HL-60/S4 treated with phorbol 12-myristate 13-acetate at 8.2 ng/mL for 4 days and 3 days (cell line): ENCODE results near the gene RSPH6A.

Source experiments
- in situ Hi-C: fragments of 300-500 bp; cut with MboI; formaldehyde crosslinking; loops from 2 replicates; pipeline ENCODE4 v1.15.0; 2022; ENCODE audit warnings: low sequenced_read_pairs

The RSPH6A gene

GRCh38 chr19:45814851-45815480 lies at the start of gene RSPH6A:
Gene RSPH6A, minus strand, starts transcription at chr19:45815308. Its CDS starts 132 bp downstream, at chr19:45815176.
- in situ Hi-C loops, result no loop called here

GRCh38 chr19:45864629-45865082 lies 49.5 kb upstream of the RSPH6A start:
- in situ Hi-C loops, result no loop called here

DNA sequence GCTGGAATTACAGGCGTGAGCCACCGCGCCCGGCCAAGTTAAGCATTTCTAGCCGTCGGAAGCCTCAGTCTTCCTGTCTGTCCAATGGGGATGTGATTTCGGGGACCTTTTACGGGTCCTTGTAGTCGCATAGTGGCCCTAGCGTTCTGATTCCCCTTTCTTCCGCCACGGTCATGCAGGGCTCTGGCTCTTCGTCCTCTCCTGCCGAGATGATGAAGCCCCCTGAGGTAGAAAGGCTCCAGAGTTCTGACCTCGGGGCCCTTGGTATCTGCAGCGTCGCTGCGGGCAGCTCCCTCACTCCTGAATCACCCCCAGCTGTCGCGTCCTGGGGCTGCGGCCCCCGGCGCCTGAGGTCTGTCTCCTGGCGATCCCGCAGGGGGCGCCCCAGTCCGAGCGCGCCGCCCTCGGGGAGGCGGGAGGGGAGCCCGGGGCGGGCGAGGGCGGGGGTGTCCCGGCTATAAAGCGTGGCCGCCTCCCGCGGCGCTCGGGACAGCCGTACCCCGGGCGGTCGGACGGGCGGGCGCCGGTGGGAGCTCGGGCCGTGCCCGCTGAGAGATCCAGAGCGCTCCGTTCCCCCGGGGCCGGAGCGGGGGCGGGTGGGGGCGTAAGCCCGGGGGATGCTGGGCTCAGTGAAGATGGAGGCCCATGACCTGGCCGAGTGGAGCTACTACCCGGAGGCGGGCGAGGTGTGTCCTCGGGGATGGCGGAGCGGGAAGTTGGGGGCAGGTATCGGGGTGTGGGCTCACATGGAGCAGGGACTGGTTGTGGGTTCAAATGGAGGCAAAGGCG lies 48.9 kb upstream of the RSPH6A start, which contains the start of gene FOXA3:
TSS of gene FOXA3 (plus strand) at position 487 of the 789 bp plus-strand sequence. CDS start at position 618, 131 bp downstream.
- in situ Hi-C loops, result no loop called here

DNA sequence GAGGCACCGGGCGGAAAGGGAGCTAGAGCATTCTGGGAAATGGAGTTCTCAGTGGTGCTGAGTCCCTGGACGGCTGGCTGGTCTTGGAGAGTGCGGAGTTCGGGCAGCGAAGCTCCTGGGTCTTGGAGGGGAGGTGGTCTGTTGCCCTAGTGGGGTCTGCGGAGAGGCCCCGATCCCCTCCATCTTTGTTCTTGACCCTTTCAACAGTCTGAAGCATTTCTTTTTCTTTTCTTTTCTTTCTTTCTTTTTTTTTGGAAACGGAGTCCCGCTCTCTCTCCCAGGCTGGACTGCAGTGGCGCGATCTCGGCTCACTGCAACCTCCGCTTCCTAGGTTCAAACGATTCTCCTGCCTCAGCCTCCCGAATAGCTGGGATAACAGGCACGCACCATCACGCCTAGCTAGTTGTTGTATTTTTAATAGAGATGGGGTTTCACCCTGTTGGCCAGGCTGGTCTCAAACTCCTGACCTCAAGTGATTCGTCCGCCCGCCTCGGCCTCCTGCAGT lies 48.3 kb upstream of the RSPH6A start:
- in situ Hi-C loops, result no loop called here

DNA sequence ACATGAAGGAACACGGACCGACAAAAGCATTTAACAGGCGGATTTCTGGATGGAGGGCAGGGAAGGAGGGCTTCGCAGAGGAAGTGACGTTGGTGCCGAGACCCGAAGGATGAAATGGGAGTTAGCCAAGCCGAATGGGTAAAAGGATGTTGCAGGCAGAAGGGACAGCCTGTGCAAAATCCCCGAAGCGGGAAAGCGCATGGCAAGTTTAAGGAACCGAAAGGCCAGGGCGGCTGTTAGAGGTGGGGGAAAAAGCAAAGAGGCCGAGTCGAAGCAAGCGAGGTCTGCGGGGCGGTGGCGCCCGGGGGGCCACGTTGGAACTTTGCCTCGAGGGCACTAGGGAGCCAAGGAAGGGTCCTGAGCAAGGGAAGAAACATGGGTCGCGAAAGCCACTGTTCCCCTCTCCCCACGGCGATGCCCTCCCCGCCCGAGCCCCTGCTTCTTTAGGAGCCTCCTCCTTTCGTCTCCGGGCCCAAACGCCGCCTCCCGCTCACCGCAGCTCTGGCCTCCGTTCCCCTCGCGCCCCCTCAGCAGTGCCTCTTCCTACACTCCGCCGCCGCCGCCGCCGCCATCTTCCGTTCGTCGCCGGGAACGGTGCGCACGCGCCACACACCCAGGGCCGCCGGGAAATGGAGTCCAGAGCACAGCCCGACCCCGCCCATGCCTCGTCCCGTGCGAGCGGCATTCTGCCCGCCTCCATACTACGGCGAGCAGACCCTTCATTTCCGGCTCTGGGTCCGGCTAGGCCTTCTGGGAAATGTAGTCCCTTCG lies 47.6 kb upstream of the RSPH6A start, which contains the start of gene SYMPK:
TSS of gene SYMPK (minus strand) at position 584 of the 771 bp plus-strand sequence. CDS start 8,652 bp downstream, outside the sequence.
- in situ Hi-C loops, result no loop called here

GRCh38 chr19:45862271-45862563 lies 47.1 kb upstream of the RSPH6A start:
- in situ Hi-C loops, result no loop called here

GRCh38 chr19:45860359-45861259 lies 45.5 kb upstream of the RSPH6A start:
- in situ Hi-C loops, result no loop called here

DNA sequence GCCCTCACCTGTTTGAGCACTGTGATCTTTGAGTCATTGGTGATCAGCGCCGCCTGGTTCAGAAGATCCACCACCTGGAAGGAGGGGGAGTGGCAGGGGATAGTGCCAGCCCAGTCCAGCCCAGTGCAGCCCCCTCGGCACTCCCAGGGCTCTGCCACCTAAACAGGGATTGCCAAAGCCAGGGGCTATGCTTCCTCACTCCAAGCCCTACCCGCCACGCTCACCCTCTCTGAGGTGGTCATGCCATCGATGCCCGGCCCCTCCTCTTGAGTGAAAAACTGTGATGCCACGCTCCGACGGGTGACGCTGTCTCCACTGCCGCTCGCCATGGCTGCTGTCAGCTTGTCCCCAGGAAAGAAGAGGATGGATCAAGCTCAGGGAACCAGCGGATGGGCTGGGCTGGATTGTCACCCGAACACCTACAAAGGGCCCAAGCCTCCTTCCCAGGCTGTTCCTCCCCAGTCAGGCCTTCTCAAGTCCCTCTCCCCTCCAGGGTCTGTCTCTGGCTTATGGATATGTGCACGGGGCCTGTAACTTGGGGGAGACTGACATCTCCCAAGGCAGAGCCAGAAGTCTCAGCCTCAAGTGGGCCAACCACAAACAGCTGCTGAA lies 39.2 kb upstream of the RSPH6A start:
- in situ Hi-C loops, result no loop called here

GRCh38 chr19:45852983-45853382 lies 37.9 kb upstream of the RSPH6A start:
- in situ Hi-C loops, result no loop called here

DNA sequence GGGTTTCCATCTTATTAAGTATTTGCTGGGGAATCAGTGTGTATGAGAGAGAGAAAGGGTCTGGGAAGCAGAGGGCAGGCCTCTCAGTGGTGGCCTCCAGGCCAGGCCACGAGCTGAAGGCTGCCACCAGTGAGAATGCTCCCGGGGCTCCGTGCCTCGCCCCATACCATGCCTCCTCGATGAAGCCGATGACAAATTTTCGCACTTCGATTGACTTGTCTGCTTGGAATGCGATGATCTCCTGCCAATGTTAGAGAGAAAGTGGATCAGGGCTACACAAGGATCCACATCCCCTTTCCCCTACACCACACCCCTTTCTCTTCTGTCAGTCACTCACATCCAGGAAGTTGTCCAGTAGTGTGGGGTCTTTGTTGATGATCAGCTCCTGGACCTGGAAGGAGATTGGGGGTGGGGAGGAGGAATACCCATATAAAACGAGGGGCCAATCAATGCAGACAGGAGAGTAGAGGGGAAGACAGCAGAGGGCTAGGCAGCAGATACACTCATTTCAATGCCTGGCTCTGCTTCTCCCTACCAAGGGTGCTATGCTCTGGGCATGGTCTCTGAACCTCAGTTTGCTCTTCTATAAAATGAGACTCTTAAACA lies 37.1 kb upstream of the RSPH6A start:
- in situ Hi-C loops, result no loop called here

- in situ Hi-C loops, result no loop called here
Measured at GRCh38 chr19:45848922-45849321, 33.8 kb upstream of the RSPH6A start.

DNA sequence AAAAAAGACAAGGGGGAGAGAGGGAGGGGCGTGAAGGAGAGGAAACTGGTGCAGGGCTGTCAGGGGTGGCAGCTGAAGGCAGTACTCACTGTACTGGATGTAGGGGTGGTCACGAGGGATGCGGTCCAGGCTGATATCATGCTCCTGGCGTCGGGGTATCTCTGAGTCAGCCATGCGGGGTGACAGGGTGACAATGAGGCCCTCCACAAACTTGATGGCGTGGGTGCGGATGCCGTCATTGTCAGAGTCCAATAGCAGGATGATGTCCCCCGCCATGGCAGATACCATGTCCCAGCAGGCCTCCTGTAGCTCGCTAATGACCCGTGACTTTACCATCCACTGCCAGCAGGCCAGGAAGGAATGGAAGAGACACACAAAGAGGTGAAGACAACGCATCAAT lies 32.6 kb upstream of the RSPH6A start:
- in situ Hi-C loops, result no loop called here

DNA sequence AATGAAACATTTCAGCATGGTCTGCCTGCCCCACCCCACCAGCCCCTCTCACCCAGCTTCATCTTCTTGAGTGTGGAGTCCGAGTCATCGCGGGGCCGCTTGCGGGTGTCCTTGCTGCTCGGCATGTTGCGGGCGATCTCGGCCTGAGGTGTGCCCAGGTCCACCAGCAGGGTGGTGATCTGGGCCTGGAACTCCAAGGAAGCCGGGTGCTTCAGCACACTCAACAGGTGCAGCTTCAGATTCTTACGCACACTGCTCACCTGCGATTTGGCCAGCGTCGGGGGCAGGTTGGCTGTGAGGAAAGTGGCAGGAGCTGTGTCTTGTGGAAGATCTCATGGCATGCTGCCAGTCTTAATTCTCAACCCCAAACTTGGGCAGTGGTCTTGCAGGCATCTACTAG lies 27.1 kb upstream of the RSPH6A start:
- in situ Hi-C loops, result no loop called here

GRCh38 chr19:45834970-45835369 lies 19.9 kb upstream of the RSPH6A start:
- in situ Hi-C loops, result no loop called here

DNA sequence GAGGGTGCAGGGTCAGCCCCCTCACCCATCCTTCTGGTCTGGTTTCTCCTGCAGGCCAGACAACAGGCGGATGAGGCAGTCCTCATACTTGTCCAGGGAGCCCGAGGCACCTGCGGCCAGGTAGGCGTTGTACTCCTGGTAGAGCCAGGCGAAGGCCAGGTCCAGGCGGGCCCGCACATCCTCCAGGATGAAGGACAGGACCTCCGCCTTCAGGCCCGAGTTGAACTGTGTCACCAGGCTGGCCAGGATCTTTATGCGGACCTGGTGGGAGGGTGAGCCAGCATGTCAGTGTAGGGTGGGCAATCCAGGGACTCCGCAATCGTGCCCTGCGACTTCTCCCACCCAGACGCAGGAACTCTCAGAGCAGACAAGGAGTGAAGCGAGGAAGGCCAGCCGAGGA lies 13.8 kb upstream of the RSPH6A start:
- in situ Hi-C loops, result no loop called here

- in situ Hi-C loops, result no loop called here
Measured at GRCh38 chr19:45828523-45828922, 13.4 kb upstream of the RSPH6A start.

- in situ Hi-C loops, result no loop called here
Measured at GRCh38 chr19:45827459-45828093, 12.5 kb upstream of the RSPH6A start.

DNA sequence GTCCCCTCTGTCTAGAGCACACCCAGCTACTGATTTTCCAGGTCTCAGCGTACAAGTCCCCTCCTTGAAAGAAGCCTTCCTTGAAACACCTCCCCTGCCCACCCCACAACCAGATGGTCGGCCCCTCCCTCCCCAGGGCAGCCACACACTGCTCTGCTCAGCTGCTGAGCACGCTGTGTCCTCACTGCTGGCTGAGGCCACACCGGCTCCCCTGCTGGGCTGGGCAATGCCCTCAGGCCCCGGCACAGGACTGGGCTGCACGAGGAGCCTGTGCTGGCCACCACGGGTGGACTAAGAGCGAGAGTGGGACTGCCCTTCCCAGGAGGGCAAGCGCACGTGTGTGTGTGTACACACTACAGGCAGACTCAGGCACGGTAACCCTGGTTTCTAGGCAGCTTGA lies 11.8 kb upstream of the RSPH6A start:
- in situ Hi-C loops, result no loop called here
